Spleen (tissue), 11 donors: ENCODE data around the gene PODXL2. TPM values are rescaled to one million over a fixed set of nuclear protein-coding genes. Genes with fewer than 3 reads are reported as not detected.

ENCODE experiments used
- DNase-seq: peaks from one replicate; pipeline ENCODE4 v3.0.0-alpha.2; 2020
- H3K27ac ChIP-seq, 8 donors: fragments of 200-600 bp; sonication (generic) in 7 of 8; 1 replicate in 4 of 8; 2 replicates in 4 of 8; pipeline versions ENCODE4 v1.5.0 to v1.8.0; 2016 to 2021; ENCODE audit warnings: inconsistent platforms in 4 of 8, mild to moderate bottlenecking in 4 of 8, moderate library complexity in 1 of 8
- H3K27me3 ChIP-seq, 7 donors: fragments of 200-600 bp; sonication (generic) in 6 of 7; replicated peaks in 1 of 7; 1 replicate in 4 of 7; 2 replicates in 3 of 7; pipeline versions ENCODE4 v1.5.0 to v1.8.0; 2016 to 2021; ENCODE audit warnings: inconsistent platforms in 3 of 7, mild to moderate bottlenecking in 1 of 7
- H3K36me3 ChIP-seq, 6 donors: fragments of 200-600 bp; sonication (generic) in 5 of 6; 1 replicate in 4 of 6; 2 replicates in 2 of 6; pipeline versions ENCODE4 v1.5.0 to v1.8.0; 2016 to 2021; ENCODE audit warnings: inconsistent platforms in 2 of 6
- H3K4me1 ChIP-seq, 6 donors: fragments of 200-600 bp; sonication (generic) in 5 of 6; 1 replicate in 3 of 6; 2 replicates in 3 of 6; pipeline versions ENCODE4 v1.5.0 to v1.8.0; 2016 to 2021; ENCODE audit warnings: inconsistent platforms in 3 of 6
- H3K4me3 ChIP-seq, 8 donors: fragments of 200-600 bp; sonication (generic) in 7 of 8; 1 replicate in 4 of 8; 2 replicates in 4 of 8; pipeline versions ENCODE4 v1.5.0 to v1.8.0; 2016 to 2021; ENCODE audit warnings: inconsistent platforms in 4 of 8, mild to moderate bottlenecking in 4 of 8, moderate library complexity in 2 of 8
- H3K9me3 ChIP-seq, 8 donors: fragments of 200-600 bp; sonication (generic) in 7 of 8; 1 replicate in 4 of 8; 2 replicates in 4 of 8; pipeline versions ENCODE4 v1.5.0 to v1.8.0; 2016 to 2021; ENCODE audit warnings: inconsistent platforms in 4 of 8
- CTCF ChIP-seq, 11 experiments: fragments of 200-600 bp in 7 of 11; fragments of 450-650 bp in 4 of 11; sonication (generic) in 4 of 11; IDR thresholded peaks in 8 of 11; conservative IDR thresholded peaks in 3 of 11; 1 replicate in 7 of 11; 2 replicates in 4 of 11; pipeline versions ENCODE4 v1.4.0 to v1.8.0; 2016 to 2021; ENCODE audit warnings: antibody characterized with exemption in 11 of 11, inconsistent platforms in 4 of 11, mild to moderate bottlenecking in 1 of 11
- POLR2A ChIP-seq, 3 donors: fragments of 450-650 bp; IDR thresholded peaks; one replicate each; pipeline ENCODE4 v1.5.1; 2017; ENCODE audit warnings: antibody characterized with exemption in 3 of 3, mild to moderate bottlenecking in 1 of 3
- POLR2AphosphoS5 ChIP-seq, 3 donors: sonication (generic); formaldehyde crosslinking; IDR thresholded peaks; one replicate each; pipeline ENCODE4 v1.5.1; 2017; ENCODE audit warnings: antibody characterized with exemption in 3 of 3
- WGBS, 5 donors: extraction: QIAGEN DNeasy Blood & Tissue Kit in 3 of 5; methylation state at CpG; one replicate each; pipeline versions ENCODE4 v1.1.5 to v1.1.7; 2013 to 2018; 5-methylcytosine and 5-hydroxymethylcytosine counted together
- intact Hi-C: fragments of 100-400 bp; cut with DNase I; formaldehyde crosslinking; loops from one replicate; pipeline ENCODE4 v1.15.0; 2023; ENCODE audit warnings: low total_unique reads
- polyA plus RNA-seq, 3 donors: library from polyadenylated mRNA; stranded (reverse); fragments of 200-250 nt; gene quantifications; one replicate each; pipeline ENCODE4 v1.2.1, GENCODE V29; 2013
- total RNA-seq, 7 donors: library from RNA; depleted of rRNA in 3 of 7; stranded (reverse); fragments of >200 nt in 3 of 7; fragmentation: NEBNext Ultra II Directional in 4 of 7; extraction: Animal tissue kit (Norgen Biotek cat#: 25700) in 4 of 7; gene quantifications; one replicate each; pipeline versions ENCODE4 v1.1.0 to v1.2.1, GENCODE V29; 2016 to 2021
- donor health status: healthy with polysubstance abuse.
- donor health status: DM: no; HTN: no; CAD: no; lungs with moderate emphysema.
- donor health status: DM: no; HTN: no; CAD: no.
- donor health status: Bipolar disorder and iron deficiency.
- donor health status: healthy.
- donor health status: DM: no; HTN: no; CAD: no.
- donor health status: DM: yes; HTN: yes; CAD: no.

The PODXL2 gene
- total and polyA plus RNA-seq, 10 donors: 0.77 to 3.1 (median 2.4) TPM

DNA sequence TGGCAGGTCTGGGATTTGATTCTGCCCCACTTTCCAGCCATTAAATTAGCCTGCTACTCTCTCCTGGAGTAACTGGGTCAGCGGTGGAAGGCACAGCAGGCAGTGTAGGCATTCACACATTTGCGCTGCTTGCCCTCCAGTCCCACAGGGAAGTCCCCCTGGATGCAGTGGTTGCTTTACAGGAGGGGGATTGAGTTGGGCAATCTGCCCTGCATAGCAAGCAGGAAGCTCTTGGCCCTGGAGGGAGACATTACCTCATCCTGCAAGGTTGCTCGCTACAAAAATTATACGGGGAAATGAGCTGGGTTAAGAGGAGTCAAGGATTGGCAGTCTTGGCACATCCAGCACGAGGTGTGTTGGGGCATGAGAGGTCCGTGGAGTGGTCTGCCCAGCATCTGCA is 16.0 kb upstream of the PODXL2 start:
- no peak for DNase-seq

GRCh38 chr3:127613406-127613805 is 15.6 kb upstream of the PODXL2 start:
- Histone ChIP-seq H3K4me1 (peaks cover 0 to 25% (median 3%) of the 10 kb centered on the region in 6 donors), H3K27me3 (no peaks in the 10 kb centered on the region), H3K4me3 (no peak overlapping the region), H3K9me3 (no peaks in the 10 kb centered on the region), H3K27ac (no peak overlapping the region), H3K36me3 (peaks cover 0 to 96% (median 45%) of the 10 kb centered on the region in 6 donors)
- no peak for DNase-seq
- no peak for TF ChIP-seq POLR2A (IDR thresholded peaks at IDR 0.05)
- no peak for TF ChIP-seq CTCF (IDR thresholded peaks at IDR 0.05 in 8 of 11, conservative IDR thresholded peaks at IDR 0.05 in 3 of 11)
- TF ChIP-seq POLR2AphosphoS5 (IDR thresholded peaks at IDR 0.05): no peak
- intact Hi-C loops: no loop called here

More for the DNA sequence above, 16.0 kb upstream of the PODXL2 start:
- intact Hi-C loops: no loop called here
- WGBS, 5 donors: 50 to 77% (median 61%) methylated on average over 6 of the region's 6 CpGs
- TF ChIP-seq CTCF (IDR thresholded peaks at IDR 0.05 in 8 of 11, conservative IDR thresholded peaks at IDR 0.05 in 3 of 11) (no peak), POLR2AphosphoS5 (IDR thresholded peaks at IDR 0.05) (no peak), POLR2A (IDR thresholded peaks at IDR 0.05) (no peak)
- H3K9me3 ChIP-seq: no peaks in the 10 kb centered on the region
- no peak overlapping the region for H3K27ac ChIP-seq
- H3K4me3 ChIP-seq: no peak overlapping the region
- peaks cover 0 to 30% (median 3%) of the 10 kb centered on the region in 6 donors for H3K4me1 ChIP-seq
- no peaks in the 10 kb centered on the region for H3K27me3 ChIP-seq
- H3K36me3 ChIP-seq: peaks cover 0 to 96% (median 44%) of the 10 kb centered on the region in 6 donors

DNA sequence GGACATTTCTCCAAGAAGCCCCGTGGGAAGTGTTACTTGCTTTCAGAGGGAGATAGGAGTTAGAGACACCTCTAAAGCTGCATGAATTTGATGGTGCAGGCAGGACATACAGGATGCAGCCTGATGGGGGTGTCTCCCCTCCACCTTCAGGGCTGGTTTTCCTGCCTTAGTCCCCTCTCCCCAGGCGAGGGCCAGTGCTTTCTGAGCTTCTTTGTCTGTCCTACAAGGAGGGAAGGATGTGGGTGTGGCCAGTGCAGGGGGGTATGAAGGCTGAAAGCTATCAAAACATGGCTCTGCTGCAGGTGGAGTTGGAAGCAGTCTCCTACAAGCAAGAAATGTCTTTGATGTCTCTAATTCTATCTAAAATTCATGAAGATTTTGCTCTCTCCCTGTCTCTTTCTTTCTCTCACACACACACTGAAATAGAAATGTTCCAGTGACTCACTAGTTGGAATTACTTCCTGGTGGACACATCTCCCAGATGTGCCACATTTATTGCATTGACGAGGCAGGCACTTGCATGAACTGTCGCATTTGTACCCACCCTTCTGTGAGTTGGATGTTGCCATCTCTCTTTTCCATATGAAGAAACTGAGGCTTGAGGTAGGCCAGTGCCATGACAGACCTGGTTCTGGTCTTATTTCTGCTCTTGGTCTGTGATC is 13.9 kb upstream of the PODXL2 start:
- H3K27ac ChIP-seq: no peak overlapping the region
- no peak for TF ChIP-seq POLR2A (IDR thresholded peaks at IDR 0.05)
- no peak for TF ChIP-seq POLR2AphosphoS5 (IDR thresholded peaks at IDR 0.05)
- TF ChIP-seq CTCF (IDR thresholded peaks at IDR 0.05 in 8 of 11, conservative IDR thresholded peaks at IDR 0.05 in 3 of 11): no peak
- no peaks in the 10 kb centered on the region for H3K27me3 ChIP-seq
- H3K9me3 ChIP-seq: no peaks in the 10 kb centered on the region
- intact Hi-C loops: no loop called here
- no peak for DNase-seq
- WGBS, 5 donors: 75 to 86% (median 78%) methylated on average over 4 of the region's 4 CpGs
- peaks cover 0 to 96% (median 58%) of the 10 kb centered on the region in 6 donors for H3K36me3 ChIP-seq
- H3K4me3 ChIP-seq: no peak overlapping the region
- peaks cover 0 to 11% (median 0%) of the 10 kb centered on the region in 6 donors for H3K4me1 ChIP-seq

DNA sequence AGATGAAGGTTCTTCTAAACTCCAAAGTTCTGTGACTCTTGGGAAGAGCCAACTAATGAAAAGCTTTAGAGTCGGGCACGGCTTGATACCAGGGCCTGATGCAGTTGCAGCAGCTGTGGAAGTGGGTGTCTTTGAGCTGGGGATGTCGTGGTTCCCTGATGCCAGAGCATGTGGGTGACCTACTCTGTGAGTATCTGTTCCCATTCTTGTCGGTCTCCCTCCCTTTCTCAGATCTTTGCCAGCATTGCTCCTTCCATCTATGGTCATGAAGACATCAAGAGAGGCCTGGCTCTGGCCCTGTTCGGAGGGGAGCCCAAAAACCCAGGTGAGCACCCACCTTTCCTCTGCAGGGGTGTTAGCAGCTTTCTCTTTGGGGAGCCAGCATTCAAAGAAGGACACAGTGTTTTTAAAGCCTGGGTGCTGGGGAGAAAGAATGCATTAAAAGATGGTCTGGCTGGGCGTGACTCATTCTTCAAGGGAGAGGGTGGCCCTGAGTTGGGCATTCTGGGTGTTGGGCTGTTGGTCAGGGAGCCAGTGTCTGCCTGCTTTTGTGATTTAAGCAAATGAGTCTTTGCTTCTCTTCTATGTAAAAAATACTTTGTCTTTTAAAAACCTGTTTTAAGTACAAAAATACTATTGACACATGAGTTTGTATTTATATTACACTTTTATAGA is 13.2 kb upstream of the PODXL2 start:
- Histone ChIP-seq H3K36me3 (peaks cover under 1 to 96% (median 59%) of the 10 kb centered on the region in 6 donors), H3K27ac (no peak overlapping the region), H3K9me3 (no peaks in the 10 kb centered on the region), H3K27me3 (no peaks in the 10 kb centered on the region), H3K4me1 (peaks cover 0 to 8% (median 0%) of the 10 kb centered on the region in 6 donors), H3K4me3 (no peak overlapping the region)
- WGBS, 5 donors: 86 to 93% (median 91%) methylated on average over 6 of the region's 6 CpGs
- no peak for TF ChIP-seq POLR2AphosphoS5 (IDR thresholded peaks at IDR 0.05)
- no peak for TF ChIP-seq CTCF (IDR thresholded peaks at IDR 0.05 in 8 of 11, conservative IDR thresholded peaks at IDR 0.05 in 3 of 11)
- no peak for DNase-seq
- intact Hi-C loops: no loop called here
